GM18499 (cell line): Measurements from ENCODE around the gene GOSR1.
"Not testable (repeated sequence)": the region's sequence is repeated elsewhere in the genome, so short reads cannot be mapped to it uniquely, and the experiment has no call there.

Experiments used
- ATAC-seq: cut with Tn5 transposase; IDR thresholded peaks from one replicate; pipeline ENCODE4 v1.9.1; 2021; ENCODE audit warnings: moderate number of reproducible peaks; ENCODE audit not compliant: insufficient read depth, unreplicated experiment

Gene GOSR1

GRCh38 chr17:30503558-30503957 lies 26.4 kb downstream of the GOSR1 start:
- ATAC-seq: no peak

DNA sequence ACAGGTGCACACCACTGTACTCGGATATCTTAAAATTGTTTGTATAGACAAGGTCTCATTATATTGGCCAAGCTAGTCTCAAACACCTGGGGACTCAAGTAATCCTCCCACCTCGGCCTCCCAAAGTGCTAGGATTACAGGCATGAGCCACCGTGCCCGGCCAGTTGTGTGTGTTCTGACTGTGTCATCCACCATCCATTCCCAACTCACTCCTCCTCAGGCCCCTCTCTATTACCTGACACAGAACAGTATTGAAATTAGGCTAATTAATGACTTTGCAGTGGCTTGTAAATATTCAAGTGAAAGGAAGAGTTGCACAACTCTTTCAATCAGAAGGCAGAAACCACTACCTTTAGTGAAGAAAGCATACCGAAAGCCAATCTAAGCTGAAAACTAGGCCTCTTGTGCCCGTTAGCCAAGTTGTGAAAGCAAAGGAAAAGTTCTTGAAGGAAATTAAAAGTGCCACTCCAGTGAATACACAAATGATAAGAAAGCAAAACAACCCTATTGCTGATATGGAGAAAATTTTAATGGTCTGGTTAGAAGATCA lies 28.7 kb downstream of the GOSR1 start:
- ATAC-seq: no peak

DNA sequence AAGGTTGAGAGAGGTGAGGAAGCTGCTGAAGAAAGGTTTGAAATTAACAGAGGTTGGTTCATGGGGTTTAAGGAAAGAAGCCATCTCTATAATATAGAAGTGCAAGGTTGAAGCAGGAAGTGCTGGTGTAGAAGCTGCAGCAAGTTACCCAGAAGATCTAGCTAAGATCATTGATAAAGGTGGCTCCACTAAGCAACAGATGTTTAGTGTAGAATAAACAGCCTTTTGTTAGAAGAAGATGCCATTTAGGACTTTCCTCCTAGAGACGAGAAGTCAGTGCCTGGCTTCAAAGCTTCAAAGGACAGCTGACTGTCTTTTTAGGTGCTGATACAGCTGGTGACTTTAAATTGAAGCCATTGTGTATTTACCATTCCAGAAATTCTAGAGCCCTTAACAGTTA lies 29.3 kb downstream of the GOSR1 start:
- ATAC-seq: no peak

- ATAC-seq: no peak
Measured at GRCh38 chr17:30513346-30513745, 36.1 kb downstream of the GOSR1 start.

- no peak for ATAC-seq
Measured at GRCh38 chr17:30514895-30515596, 37.8 kb downstream of the GOSR1 start.

DNA sequence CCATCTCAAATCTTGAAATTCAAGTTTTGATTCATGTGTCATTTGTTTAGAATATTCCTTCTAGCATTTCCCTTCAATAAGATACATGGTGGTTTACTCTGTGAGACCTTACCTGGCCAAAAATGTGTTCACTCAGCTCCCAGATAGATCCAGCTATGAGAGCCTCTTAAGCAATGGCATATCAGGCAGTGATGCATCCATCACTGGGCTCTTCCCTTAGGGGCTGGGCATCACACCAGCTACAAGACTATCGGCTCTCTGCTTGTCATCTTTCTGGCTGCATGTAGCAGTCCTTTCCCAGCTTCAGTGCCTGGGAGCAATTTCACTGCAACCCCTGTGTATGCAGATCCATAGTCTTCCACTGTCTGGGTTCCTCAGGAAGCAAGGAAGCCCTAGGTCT lies 40.6 kb downstream of the GOSR1 start:
- no peak for ATAC-seq

- no peak for ATAC-seq
Measured at GRCh38 chr17:30519166-30519565, 42.0 kb downstream of the GOSR1 start.

DNA sequence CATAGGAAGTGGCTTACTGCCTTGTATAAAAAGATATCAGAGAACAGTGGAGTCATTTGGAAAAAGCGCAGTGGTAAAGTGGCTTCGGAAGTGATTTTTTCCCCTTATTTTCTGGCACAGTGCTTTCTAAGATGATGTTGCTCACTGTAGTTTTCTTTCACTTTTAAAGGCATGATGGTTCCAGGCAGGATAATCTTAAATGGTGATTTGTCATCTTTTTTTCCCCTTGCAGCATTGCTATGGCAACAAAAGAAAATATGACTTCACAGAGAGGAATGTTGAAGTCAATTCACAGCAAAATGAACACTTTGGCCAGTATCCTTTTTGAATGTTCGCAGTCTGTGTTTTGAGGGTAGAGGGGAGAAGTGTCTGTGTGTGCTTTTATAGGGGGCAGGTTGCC lies 42.5 kb downstream of the GOSR1 start:
- ATAC-seq: no peak

- no peak for ATAC-seq
Measured at GRCh38 chr17:30520436-30520835, 43.2 kb downstream of the GOSR1 start.

- ATAC-seq: no peak
Measured at GRCh38 chr17:30520882-30521281, 43.7 kb downstream of the GOSR1 start.

DNA sequence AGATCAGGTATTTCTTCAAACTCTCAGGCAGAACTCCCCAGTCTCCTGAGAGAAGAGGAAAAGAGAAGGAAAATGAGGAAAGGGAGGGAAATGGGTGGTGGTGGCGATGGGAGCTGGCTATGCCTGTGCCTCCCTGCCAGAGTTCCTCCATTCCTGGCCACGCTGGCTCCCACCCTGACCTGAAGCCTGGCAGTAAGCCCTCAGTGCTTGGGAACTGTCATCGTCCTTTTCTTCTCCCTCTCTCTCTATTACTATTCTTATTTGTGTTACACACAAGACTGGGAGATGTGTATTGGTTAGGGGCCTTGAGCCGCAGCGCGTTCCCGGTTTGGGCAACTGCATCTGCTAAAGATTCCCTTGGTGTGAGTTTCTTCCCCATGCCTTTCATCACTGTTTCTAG lies 44.6 kb downstream of the GOSR1 start:
- no peak for ATAC-seq

DNA sequence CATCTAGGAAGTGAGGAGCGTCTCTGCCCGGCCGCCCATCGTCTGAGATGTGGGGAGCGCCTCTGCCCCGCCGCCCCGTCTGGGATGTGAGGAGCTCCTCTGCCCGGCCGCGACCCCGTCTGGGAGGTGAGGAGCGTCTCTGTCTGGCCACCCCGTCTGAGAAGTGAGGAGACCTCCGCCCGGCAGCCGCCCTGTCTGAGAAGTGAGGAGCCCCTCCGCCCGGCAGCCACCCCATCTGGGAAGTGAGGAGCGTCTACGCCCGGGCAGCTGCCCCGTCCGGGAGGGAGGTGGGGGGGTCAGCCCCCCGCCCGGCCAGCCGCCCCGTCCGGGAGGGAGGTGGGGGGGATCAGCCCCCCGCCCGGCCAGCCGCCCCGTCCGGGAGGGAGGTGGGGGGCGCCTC lies 46.0 kb downstream of the GOSR1 start:
- ATAC-seq: not testable (repeated sequence)

GRCh38 chr17:30524847-30525246 lies 47.6 kb downstream of the GOSR1 start:
- ATAC-seq: no peak

GRCh38 chr17:30526401-30526800 lies 49.2 kb downstream of the GOSR1 start:
- ATAC-seq: no peak

DNA sequence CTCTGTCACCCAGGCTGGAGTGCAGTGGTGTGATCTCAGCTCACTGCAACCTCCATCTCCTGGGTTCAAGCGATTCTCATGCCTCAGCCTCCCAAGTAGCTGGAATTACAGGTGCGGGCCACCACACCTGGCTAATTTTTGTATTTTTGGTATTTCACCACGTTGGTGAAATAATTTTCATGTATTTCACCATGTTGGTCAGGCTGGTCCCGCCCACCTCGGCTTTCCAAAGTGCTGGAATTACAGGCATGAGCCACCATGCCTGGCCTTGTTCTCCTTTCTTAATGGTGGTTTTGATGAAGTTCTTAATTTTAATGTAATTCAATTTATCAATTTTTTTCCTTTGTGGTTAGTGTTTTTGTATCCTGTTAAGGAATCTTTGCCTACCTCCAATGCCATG lies 51.5 kb downstream of the GOSR1 start:
- not testable (repeated sequence) for ATAC-seq

DNA sequence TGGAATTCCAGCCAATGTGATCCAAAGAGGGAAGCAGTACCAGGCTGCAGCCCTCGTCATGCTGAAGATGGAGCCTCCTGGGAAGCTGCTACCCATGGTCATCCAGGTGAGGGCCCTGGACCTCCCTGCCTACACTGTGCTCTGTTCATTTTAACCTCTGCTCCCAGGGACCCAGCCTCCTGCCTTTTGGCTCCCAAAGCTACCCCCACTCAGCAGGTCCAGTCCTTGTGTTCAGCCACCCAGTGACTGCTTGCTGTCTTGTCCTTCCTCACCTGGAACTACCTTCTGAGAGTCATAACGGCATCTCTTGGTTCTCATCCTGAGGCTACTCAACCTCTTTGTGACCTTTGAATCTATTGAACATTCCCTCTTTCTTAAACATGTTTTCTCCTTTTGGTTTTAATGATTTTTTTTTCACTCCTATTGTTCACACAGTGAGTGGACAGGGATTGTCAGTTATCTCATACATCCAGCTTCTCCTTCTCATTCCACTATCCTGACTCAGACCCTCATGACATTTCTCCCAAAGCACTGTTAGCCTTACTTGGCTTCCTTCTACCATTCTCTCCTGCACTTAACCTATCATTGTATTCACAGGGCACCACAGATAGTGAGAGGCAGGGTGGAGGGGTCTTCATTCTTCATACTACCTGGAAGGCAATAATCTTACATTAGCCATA lies 53.3 kb downstream of the GOSR1 start:
- no peak for ATAC-seq

- ATAC-seq: no peak
Measured at GRCh38 chr17:30532871-30533270, 55.7 kb downstream of the GOSR1 start.

DNA sequence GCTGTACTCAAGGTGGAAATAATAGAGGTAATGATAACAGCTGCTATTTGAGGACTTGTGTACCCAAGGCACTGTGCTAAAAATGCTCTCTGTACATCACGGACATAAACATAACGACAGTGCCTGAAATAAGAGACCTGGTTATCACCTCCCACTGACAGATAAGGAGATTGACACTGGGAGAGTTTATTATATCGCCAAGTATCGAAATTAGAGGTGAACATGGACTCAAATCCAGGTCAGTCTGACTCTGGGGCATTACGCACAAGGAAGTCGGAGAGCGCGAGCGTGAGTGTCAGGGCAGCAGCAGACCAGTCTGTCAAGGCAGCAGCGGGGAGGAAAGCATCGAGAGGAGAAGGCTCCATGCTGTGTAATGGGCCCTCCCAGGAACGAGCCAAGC lies 57.1 kb downstream of the GOSR1 start:
- no peak for ATAC-seq

GRCh38 chr17:30534938-30535921 lies 58.0 kb downstream of the GOSR1 start:
- ATAC-seq: no peak

GRCh38 chr17:30536846-30537245 lies 59.6 kb downstream of the GOSR1 start:
- not testable (repeated sequence) for ATAC-seq

DNA sequence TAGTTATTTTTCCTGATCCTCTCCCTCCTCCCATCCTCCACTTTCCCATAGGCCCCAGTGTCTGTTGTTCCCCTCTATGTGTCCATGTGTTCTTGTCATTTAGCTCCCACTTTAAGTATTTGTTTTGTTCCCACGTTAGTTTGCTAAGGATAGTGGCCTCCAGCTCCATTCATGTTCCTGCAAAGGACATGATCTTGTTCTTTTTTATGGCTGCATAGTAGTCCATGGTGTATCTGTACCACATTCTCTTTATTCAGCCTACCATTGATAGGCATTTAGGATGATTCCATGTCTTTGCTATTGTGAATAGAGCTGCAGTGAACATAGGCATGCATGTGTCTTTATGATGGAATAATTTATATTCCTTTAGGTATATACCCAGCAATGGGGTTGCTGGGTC lies 60.5 kb downstream of the GOSR1 start:
- not testable (repeated sequence) for ATAC-seq
